Neural cell (in vitro differentiated cells): ENCODE data around the gene C19orf33. TPM values are rescaled to one million over a fixed set of nuclear protein-coding genes. Genes with fewer than 3 reads are reported as not detected.

Source experiments
- H2AFZ ChIP-seq: fragments of 200-600, 300-800 bp; sonication (generic), shearing (Covaris generic); 2 replicates; pipeline ENCODE4 v1.6.0; 2014; ENCODE audit warnings: low read depth, mild to moderate bottlenecking, antibody characterized with exemption, low read length, moderate library complexity
- H3F3A ChIP-seq: fragments of 200-600 bp; shearing (Covaris generic); 2 replicates; pipeline ENCODE4 v1.6.1; 2016; ENCODE audit warnings: mild to moderate bottlenecking, moderate library complexity, mixed read lengths, antibody characterized with exemption, low read length; ENCODE audit not compliant: insufficient read depth, poor library complexity, severe bottlenecking
- H3K27ac ChIP-seq: fragments of 200-600, 300-800 bp; sonication (generic), shearing (Covaris generic); 2 replicates; pipeline ENCODE4 v1.5.1; 2014; ENCODE audit warnings: mild to moderate bottlenecking, low read length, moderate library complexity
- H3K27me3 ChIP-seq: fragments of 300-800, 200-600 bp; sonication (generic), shearing (Covaris generic); 2 replicates; pipeline ENCODE4 v1.6.0; 2014; ENCODE audit warnings: mild to moderate bottlenecking, low read depth, low read length, moderate library complexity; ENCODE audit not compliant: insufficient read depth
- H3K36me3 ChIP-seq: fragments of 300-800, 200-600 bp; sonication (generic), shearing (Covaris generic); 2 replicates; pipeline ENCODE4 v1.5.1; 2014; ENCODE audit warnings: mild to moderate bottlenecking, antibody characterized with exemption, low read length, moderate library complexity; ENCODE audit not compliant: insufficient read depth
- H3K4me2 ChIP-seq: fragments of 300-800, 200-600 bp; sonication (generic), shearing (Covaris generic); 2 replicates; pipeline ENCODE4 v1.6.0; 2014; ENCODE audit warnings: mild to moderate bottlenecking, low read length
- H3K4me3 ChIP-seq: fragments of 300-800, 200-600 bp; sonication (generic), shearing (Covaris generic); 2 replicates; pipeline ENCODE4 v1.5.1; 2014; ENCODE audit warnings: mild to moderate bottlenecking, low read length, moderate library complexity
- H3K79me2 ChIP-seq: fragments of 200-600 bp; shearing (Covaris generic); replicated peaks from 2 replicates; pipeline ENCODE4 v1.6.0; 2014; ENCODE audit warnings: mild to moderate bottlenecking, low read length, moderate library complexity; ENCODE audit not compliant: insufficient read depth
- H3K9ac ChIP-seq: fragments of 300-800, 200-600 bp; sonication (generic), shearing (Covaris generic); 2 replicates; pipeline ENCODE4 v1.6.1; 2016; ENCODE audit warnings: mild to moderate bottlenecking, low read length, mixed read lengths
- H3K9me2 ChIP-seq: fragments of 200-600 bp; shearing (Covaris generic); 2 replicates; pipeline ENCODE4 v1.6.1; 2016; ENCODE audit warnings: mild to moderate bottlenecking, low read length, mixed read lengths; ENCODE audit not compliant: insufficient read depth
- H3K9me3 ChIP-seq: fragments of 200-600, 300-800 bp; sonication (generic), shearing (Covaris generic); 2 replicates; pipeline ENCODE4 v1.6.1; 2016; ENCODE audit warnings: mild to moderate bottlenecking, mixed run types, low read length, moderate library complexity, mixed read lengths
- H4K20me1 ChIP-seq: fragments of 200-600 bp; shearing (Covaris generic); 2 replicates; pipeline ENCODE4 v1.6.1; 2016; ENCODE audit warnings: mild to moderate bottlenecking, mixed run types; ENCODE audit not compliant: insufficient read depth
- EP300 ChIP-seq: fragments of 450-650 bp; conservative IDR thresholded peaks from 2 replicates; pipeline ENCODE4 v1.6.1; 2014; ENCODE audit warnings: antibody characterized with exemption, mild to moderate bottlenecking, moderate library complexity; ENCODE audit not compliant: poor library complexity, severe bottlenecking
- EZH2 ChIP-seq: fragments of 200-600, 300-800 bp; shearing (Covaris generic), sonication (generic); IDR thresholded peaks from 2 replicates; pipeline ENCODE4 v1.6.1; 2014; ENCODE audit warnings: antibody characterized with exemption, low read length, borderline replicate concordance, mild to moderate bottlenecking; ENCODE audit not compliant: insufficient read depth, poor library complexity, severe bottlenecking
- MXI1 ChIP-seq: fragments of 450-650 bp; conservative IDR thresholded peaks from 2 replicates; pipeline ENCODE4 v1.6.1; 2014; ENCODE audit warnings: antibody characterized with exemption, mild to moderate bottlenecking; ENCODE audit not compliant: poor library complexity, severe bottlenecking
- POLR2AphosphoS5 ChIP-seq: IDR thresholded peaks from 2 replicates; pipeline ENCODE4 v1.6.1; 2012
- RAD21 ChIP-seq: fragments of 450-650 bp; conservative IDR thresholded peaks from 2 replicates; pipeline ENCODE4 v1.6.1; 2014; ENCODE audit warnings: antibody characterized with exemption, mild to moderate bottlenecking, moderate library complexity
- SMC3 ChIP-seq: fragments of 450-650 bp; conservative IDR thresholded peaks from 2 replicates; pipeline ENCODE4 v1.6.1; 2014; ENCODE audit warnings: antibody characterized with exemption, mild to moderate bottlenecking, moderate library complexity; ENCODE audit not compliant: poor library complexity
- TAF1 ChIP-seq: IDR thresholded peaks from 2 replicates; pipeline ENCODE4 v1.6.1; 2012; ENCODE audit warnings: low read depth
- polyA plus RNA-seq: library from polyadenylated mRNA; depleted of rRNA; stranded (reverse); fragments of >200 nt; gene quantifications from 2 replicates; pipeline ENCODE4 v1.2.3, GENCODE V29; 2014
- TF ChIP-seq, protein P1 (sequence below): IDR thresholded peaks from 2 replicates; pipeline ENCODE4 v1.6.1; 2012; ENCODE audit warnings: borderline replicate concordance
- TF ChIP-seq, protein P2 (sequence below): fragments of 450-650 bp; IDR thresholded peaks from 2 replicates; pipeline ENCODE4 v1.5.1; 2014; ENCODE audit warnings: antibody characterized with exemption, mild to moderate bottlenecking, moderate library complexity; ENCODE audit not compliant: poor library complexity, severe bottlenecking

The C19orf33 gene
- polyA plus RNA-seq, 1 donor from 2014 or later, result not detected

GRCh38 chr19:38267761-38268483, 36.1 kb upstream of the C19orf33 start:
- Histone ChIP-seq H3K27me3 (no peaks in the 10 kb centered on the region), H3K36me3 (no peaks in the 10 kb centered on the region), H3K4me3 (no peak overlapping the region), H3K4me2 (no peak overlapping the region), H3K9me3 (no peaks in the 10 kb centered on the region), H4K20me1 (no peaks in the 10 kb centered on the region), H3K27ac (no peak overlapping the region), H3K9ac (no peak overlapping the region), H3K9me2 (no peaks in the 10 kb centered on the region), H3F3A (no peaks in the 10 kb centered on the region), H3K79me2 (no peaks in the 10 kb centered on the region), H2AFZ (no peak overlapping the region)
- TF ChIP-seq POLR2AphosphoS5 (no peak), TAF1 (no peak), SMC3 (no peak), EZH2 (no peak), RAD21 (no peak), EP300 (no peak), MXI1 (no peak)
- TF ChIP-seq, protein P1, sequence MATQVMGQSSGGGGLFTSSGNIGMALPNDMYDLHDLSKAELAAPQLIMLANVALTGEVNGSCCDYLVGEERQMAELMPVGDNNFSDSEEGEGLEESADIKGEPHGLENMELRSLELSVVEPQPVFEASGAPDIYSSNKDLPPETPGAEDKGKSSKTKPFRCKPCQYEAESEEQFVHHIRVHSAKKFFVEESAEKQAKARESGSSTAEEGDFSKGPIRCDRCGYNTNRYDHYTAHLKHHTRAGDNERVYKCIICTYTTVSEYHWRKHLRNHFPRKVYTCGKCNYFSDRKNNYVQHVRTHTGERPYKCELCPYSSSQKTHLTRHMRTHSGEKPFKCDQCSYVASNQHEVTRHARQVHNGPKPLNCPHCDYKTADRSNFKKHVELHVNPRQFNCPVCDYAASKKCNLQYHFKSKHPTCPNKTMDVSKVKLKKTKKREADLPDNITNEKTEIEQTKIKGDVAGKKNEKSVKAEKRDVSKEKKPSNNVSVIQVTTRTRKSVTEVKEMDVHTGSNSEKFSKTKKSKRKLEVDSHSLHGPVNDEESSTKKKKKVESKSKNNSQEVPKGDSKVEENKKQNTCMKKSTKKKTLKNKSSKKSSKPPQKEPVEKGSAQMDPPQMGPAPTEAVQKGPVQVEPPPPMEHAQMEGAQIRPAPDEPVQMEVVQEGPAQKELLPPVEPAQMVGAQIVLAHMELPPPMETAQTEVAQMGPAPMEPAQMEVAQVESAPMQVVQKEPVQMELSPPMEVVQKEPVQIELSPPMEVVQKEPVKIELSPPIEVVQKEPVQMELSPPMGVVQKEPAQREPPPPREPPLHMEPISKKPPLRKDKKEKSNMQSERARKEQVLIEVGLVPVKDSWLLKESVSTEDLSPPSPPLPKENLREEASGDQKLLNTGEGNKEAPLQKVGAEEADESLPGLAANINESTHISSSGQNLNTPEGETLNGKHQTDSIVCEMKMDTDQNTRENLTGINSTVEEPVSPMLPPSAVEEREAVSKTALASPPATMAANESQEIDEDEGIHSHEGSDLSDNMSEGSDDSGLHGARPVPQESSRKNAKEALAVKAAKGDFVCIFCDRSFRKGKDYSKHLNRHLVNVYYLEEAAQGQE, result no peak
- TF ChIP-seq, protein P2, sequence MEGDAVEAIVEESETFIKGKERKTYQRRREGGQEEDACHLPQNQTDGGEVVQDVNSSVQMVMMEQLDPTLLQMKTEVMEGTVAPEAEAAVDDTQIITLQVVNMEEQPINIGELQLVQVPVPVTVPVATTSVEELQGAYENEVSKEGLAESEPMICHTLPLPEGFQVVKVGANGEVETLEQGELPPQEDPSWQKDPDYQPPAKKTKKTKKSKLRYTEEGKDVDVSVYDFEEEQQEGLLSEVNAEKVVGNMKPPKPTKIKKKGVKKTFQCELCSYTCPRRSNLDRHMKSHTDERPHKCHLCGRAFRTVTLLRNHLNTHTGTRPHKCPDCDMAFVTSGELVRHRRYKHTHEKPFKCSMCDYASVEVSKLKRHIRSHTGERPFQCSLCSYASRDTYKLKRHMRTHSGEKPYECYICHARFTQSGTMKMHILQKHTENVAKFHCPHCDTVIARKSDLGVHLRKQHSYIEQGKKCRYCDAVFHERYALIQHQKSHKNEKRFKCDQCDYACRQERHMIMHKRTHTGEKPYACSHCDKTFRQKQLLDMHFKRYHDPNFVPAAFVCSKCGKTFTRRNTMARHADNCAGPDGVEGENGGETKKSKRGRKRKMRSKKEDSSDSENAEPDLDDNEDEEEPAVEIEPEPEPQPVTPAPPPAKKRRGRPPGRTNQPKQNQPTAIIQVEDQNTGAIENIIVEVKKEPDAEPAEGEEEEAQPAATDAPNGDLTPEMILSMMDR, result no peak

DNA sequence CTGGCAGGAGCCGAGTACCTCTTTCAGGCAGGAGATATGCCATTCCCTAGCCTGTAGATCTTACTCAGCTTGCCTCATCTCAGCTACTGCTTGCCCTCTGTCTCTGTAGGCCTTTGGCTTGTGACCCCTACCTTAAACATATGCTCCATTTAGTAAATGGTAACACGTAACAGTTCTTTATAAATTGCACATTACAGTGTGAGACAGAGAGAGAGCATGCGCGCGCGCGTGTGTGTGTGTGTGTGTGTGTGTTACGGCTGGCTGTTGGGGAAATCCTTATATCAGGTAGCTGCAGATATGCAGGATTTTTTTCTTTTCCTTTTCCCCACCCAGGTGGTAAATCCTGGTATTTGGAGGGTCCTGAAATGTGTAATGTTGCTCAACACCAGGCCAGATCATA, 35.5 kb upstream of the C19orf33 start:
- Histone ChIP-seq H3K4me2 (no peak overlapping the region), H3K27me3 (no peaks in the 10 kb centered on the region), H3K36me3 (no peaks in the 10 kb centered on the region), H3K9me3 (no peaks in the 10 kb centered on the region), H3K27ac (no peak overlapping the region), H3K79me2 (no peaks in the 10 kb centered on the region), H3K4me3 (no peak overlapping the region), H3K9ac (no peak overlapping the region), H3K9me2 (no peaks in the 10 kb centered on the region), H4K20me1 (no peaks in the 10 kb centered on the region), H3F3A (no peaks in the 10 kb centered on the region), H2AFZ (no peak overlapping the region)
- no peak for TF ChIP-seq SMC3
- TF ChIP-seq, protein P1, result no peak
- TF ChIP-seq TAF1, result no peak
- no peak for TF ChIP-seq EZH2
- TF ChIP-seq RAD21, result no peak
- TF ChIP-seq EP300, result no peak
- no peak for TF ChIP-seq MXI1
- TF ChIP-seq, protein P2, result no peak
- no peak for TF ChIP-seq POLR2AphosphoS5
